IPS-18a (cell line): ENCODE measurements around the gene MCM6.

Experiments used
- H3K27ac ChIP-seq: one replicate; pipeline ENCODE4 v1.5.1; 2013; ENCODE audit warnings: low read length
- H3K27me3 ChIP-seq: one replicate; pipeline ENCODE4 v1.6.1; 2013; ENCODE audit warnings: mild to moderate bottlenecking, low read length; ENCODE audit not compliant: control insufficient read depth, insufficient read depth
- H3K36me3 ChIP-seq: one replicate; pipeline ENCODE4 v1.6.1; 2013; ENCODE audit warnings: low read depth, low read length; ENCODE audit not compliant: control insufficient read depth
- H3K4me1 ChIP-seq: one replicate; pipeline ENCODE4 v1.6.1; 2013; ENCODE audit warnings: low read depth, low read length; ENCODE audit not compliant: control insufficient read depth
- H3K4me3 ChIP-seq: one replicate; pipeline ENCODE4 v1.5.1; 2013; ENCODE audit warnings: low read length
- H3K9ac ChIP-seq: one replicate; pipeline ENCODE4 v1.6.1; 2013; ENCODE audit warnings: mild to moderate bottlenecking, low read length, moderate library complexity
- H3K9me3 ChIP-seq: one replicate; pipeline ENCODE4 v1.6.1; 2013; ENCODE audit warnings: low read depth, low read length; ENCODE audit not compliant: control insufficient read depth

Gene MCM6

GRCh38 chr2:135876066-135876711, at the start of gene MCM6:
Gene MCM6, minus strand, starts transcription at chr2:135876443. Its CDS starts 78 bp downstream, at chr2:135876365.
- Histone ChIP-seq H3K27ac (peak within 1 kb of the TSS; percentile 4), H3K27me3 (no peaks in the 10 kb centered on the region), H3K9me3 (no peaks in the 10 kb centered on the region), H3K36me3 (peaks cover 25% of the 10 kb centered on the region), H3K9ac (peak within 1 kb of the TSS; percentile 95), H3K4me3 (peak within 1 kb of the TSS; percentile 77), H3K4me1 (peaks cover 17% of the 10 kb centered on the region)

GRCh38 chr2:135925571-135925970, 49.3 kb upstream of the MCM6 start:
- no peak overlapping the region for H3K4me3 ChIP-seq
- no peaks in the 10 kb centered on the region for H3K27me3 ChIP-seq
- H3K4me1 ChIP-seq, result no peaks in the 10 kb centered on the region
- no peak overlapping the region for H3K27ac ChIP-seq
- peaks cover 28% of the 10 kb centered on the region for H3K36me3 ChIP-seq
- no peaks in the 10 kb centered on the region for H3K9me3 ChIP-seq
- no peak overlapping the region for H3K9ac ChIP-seq

DNA sequence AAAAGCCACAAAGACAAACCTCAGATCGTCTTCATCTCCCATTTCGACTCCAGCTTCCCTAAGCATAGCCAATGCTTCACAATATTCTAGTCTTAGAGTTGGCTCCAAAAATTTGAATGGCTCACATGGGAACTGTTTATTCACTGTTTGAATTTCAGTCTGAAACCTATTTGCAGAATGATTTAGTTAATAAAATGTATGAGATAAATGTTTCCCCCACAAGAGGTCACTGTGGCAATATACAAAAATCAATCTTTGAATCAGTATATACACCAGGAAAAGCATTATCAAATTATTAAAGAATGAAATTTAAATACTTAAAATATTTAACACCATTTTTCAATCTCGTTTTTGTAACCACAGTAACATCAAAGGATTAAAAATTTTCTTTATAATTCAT, 40.0 kb upstream of the MCM6 start:
- Histone ChIP-seq H3K27ac (no peak overlapping the region), H3K4me3 (no peak overlapping the region), H3K4me1 (no peaks in the 10 kb centered on the region), H3K9ac (no peak overlapping the region), H3K27me3 (no peaks in the 10 kb centered on the region), H3K36me3 (peaks cover 6% of the 10 kb centered on the region), H3K9me3 (no peaks in the 10 kb centered on the region)

DNA sequence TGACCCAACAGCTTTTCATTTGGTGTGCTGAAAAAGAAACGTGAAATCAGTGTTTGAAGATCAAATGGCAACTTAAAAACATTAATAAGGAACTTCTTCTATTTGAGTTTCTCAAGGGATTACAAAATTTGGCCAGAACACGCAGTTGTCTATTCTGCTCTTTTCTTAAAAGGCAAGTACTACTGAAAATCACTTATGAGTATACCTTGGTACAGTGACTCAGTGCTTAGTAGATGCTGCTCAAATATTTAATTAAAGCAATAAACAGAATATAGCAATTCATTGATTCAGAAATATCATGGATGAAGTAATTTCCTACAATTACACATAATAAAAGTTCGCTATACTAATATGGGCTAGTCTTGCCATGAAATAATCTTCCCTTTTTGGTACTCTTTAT, 38.2 kb upstream of the MCM6 start:
- Histone ChIP-seq H3K9ac (no peak overlapping the region), H3K9me3 (no peaks in the 10 kb centered on the region), H3K27me3 (no peaks in the 10 kb centered on the region), H3K4me1 (no peaks in the 10 kb centered on the region), H3K36me3 (peaks cover 18% of the 10 kb centered on the region), H3K4me3 (no peak overlapping the region), H3K27ac (no peak overlapping the region)

- Histone ChIP-seq H3K9me3 (no peaks in the 10 kb centered on the region), H3K4me3 (no peak overlapping the region), H3K36me3 (peaks cover 22% of the 10 kb centered on the region), H3K9ac (no peak overlapping the region), H3K4me1 (no peaks in the 10 kb centered on the region), H3K27me3 (no peaks in the 10 kb centered on the region), H3K27ac (no peak overlapping the region)
Observed at GRCh38 chr2:135913727-135914365, 37.6 kb upstream of the MCM6 start.

DNA sequence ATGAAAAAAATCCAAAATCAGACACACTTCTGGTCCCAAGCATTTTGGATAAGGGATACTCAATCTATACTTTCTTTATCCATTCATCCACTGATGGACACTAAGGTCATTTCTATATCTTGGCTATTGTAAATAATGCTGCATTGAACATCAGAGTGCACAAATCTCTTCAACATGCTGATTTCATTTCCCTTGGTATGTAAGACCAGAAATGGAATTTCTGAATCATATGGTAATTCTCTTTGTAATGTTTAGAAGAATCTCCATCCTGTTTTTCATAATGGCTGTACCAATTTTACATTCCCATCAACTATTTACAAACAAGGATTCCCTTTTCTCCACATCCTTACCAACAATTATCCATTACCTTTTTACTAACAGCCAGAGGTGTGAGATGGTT, 33.7 kb upstream of the MCM6 start:
- Histone ChIP-seq H3K36me3 (peaks cover 36% of the 10 kb centered on the region), H3K27ac (no peak overlapping the region), H3K9ac (no peak overlapping the region), H3K4me3 (no peak overlapping the region), H3K27me3 (no peaks in the 10 kb centered on the region), H3K4me1 (no peaks in the 10 kb centered on the region), H3K9me3 (no peaks in the 10 kb centered on the region)

DNA sequence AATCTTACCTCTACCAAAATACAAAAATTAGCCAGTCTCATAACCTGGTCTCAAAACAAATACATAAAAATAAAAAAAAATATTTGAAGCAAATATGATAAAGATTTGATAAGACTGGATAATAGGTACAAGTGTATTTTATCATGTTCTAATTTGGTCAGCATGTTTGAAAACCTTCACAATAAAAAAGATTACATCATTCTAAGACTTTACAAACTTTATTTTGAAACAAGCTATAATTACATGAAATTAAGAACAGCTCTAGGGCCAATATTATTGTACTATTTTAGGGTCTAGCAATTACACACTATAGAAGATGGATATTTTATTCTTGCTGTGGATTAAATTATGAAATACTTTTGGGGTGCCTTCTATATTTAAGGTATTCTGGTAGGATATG, 29.4 kb upstream of the MCM6 start:
- no peak overlapping the region for H3K27ac ChIP-seq
- no peak overlapping the region for H3K4me3 ChIP-seq
- no peaks in the 10 kb centered on the region for H3K27me3 ChIP-seq
- no peak overlapping the region for H3K9ac ChIP-seq
- no peaks in the 10 kb centered on the region for H3K9me3 ChIP-seq
- H3K4me1 ChIP-seq, result no peaks in the 10 kb centered on the region
- peaks cover 29% of the 10 kb centered on the region for H3K36me3 ChIP-seq

GRCh38 chr2:135904341-135904989, 28.2 kb upstream of the MCM6 start:
- Histone ChIP-seq H3K4me1 (no peaks in the 10 kb centered on the region), H3K36me3 (peaks cover 17% of the 10 kb centered on the region), H3K27me3 (no peaks in the 10 kb centered on the region), H3K9me3 (no peaks in the 10 kb centered on the region), H3K27ac (no peak overlapping the region), H3K4me3 (no peak overlapping the region), H3K9ac (no peak overlapping the region)

GRCh38 chr2:135903650-135904049, 27.4 kb upstream of the MCM6 start:
- H3K27ac ChIP-seq, result no peak overlapping the region
- H3K9me3 ChIP-seq, result no peaks in the 10 kb centered on the region
- peaks cover 13% of the 10 kb centered on the region for H3K36me3 ChIP-seq
- no peaks in the 10 kb centered on the region for H3K4me1 ChIP-seq
- no peak overlapping the region for H3K4me3 ChIP-seq
- no peak overlapping the region for H3K9ac ChIP-seq
- no peaks in the 10 kb centered on the region for H3K27me3 ChIP-seq

- Histone ChIP-seq H3K27ac (no peak overlapping the region), H3K4me3 (no peak overlapping the region), H3K4me1 (no peaks in the 10 kb centered on the region), H3K27me3 (no peaks in the 10 kb centered on the region), H3K36me3 (no peaks in the 10 kb centered on the region), H3K9ac (no peak overlapping the region), H3K9me3 (no peaks in the 10 kb centered on the region)
Observed at GRCh38 chr2:135899567-135899966, 23.3 kb upstream of the MCM6 start.

DNA sequence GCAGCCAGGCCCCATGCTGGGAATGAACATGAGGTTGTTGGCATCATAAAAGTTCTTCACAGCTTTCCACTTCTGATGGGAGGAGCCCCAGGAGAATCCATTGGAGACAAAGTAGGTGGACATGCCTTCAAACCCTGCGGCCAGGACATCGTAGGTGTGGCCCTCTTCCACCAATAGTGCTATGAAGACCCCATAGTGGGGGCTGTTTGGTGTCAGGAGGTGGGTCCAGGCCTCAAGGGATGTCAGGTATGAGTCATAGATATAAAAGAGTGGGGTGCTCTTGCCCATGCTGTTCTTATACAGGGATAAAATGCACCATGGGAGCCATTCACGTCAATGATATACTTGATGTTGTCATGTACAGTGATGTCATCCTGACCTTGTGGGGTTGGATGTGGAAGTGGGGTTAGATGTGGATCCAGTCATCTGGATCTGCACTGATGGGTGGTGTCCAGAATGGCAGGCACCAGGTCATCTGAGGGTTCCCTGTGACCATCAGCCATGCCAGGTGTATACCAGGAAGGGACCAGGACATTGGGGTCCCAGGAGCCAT, 22.1 kb upstream of the MCM6 start:
- Histone ChIP-seq H3K27ac (no peak overlapping the region), H3K4me3 (no peak overlapping the region), H3K4me1 (no peaks in the 10 kb centered on the region), H3K27me3 (no peaks in the 10 kb centered on the region), H3K9ac (no peak overlapping the region), H3K9me3 (no peaks in the 10 kb centered on the region), H3K36me3 (no peaks in the 10 kb centered on the region)
